ENCODE results near the gene HNRNPDL. TPM values are rescaled to one million over a fixed set of nuclear protein-coding genes. Genes with fewer than 3 reads are reported as not detected.

Gene HNRNPDL
- total and polyA plus RNA-seq, 2 of the 13 experiments (the other 11 are each of a cell fraction or from before 2014, with no cell fraction given) = 167 to 414 TPM

GRCh38 chr4:82447886-82448285 lies 17.6 kb upstream of the HNRNPDL start (continued):
- TF ChIP-seq ZNF652 (CRISPR knock-in tag; IDR thresholded peaks at IDR 0.05; ENCODE audit: borderline replicate concordance, low read depth) (no peak), ZNF34 (CRISPR knock-in tag; IDR thresholded peaks at IDR 0.05; ENCODE audit: borderline replicate concordance) (no peak), ZBTB49 (CRISPR knock-in tag; IDR thresholded peaks at IDR 0.05; ENCODE audit: borderline replicate concordance) (no peak), ZNF253 (CRISPR knock-in tag; IDR thresholded peaks at IDR 0.05; ENCODE audit: borderline replicate concordance) (no peak), AGO2 (optimal IDR thresholded peaks at IDR 0.05; ENCODE audit: low read depth, low read length) (no peak), MLLT10 (CRISPR knock-in tag; IDR thresholded peaks at IDR 0.05) (no peak), ZNF616 (CRISPR knock-in tag; IDR thresholded peaks at IDR 0.05; ENCODE audit: low read depth) (no peak), BRF2 (CRISPR knock-in tag; IDR thresholded peaks at IDR 0.05) (no peak), PCBP1 (IDR thresholded peaks at IDR 0.05; ENCODE audit: borderline replicate concordance, low read depth, low read length) (no peak), ZNF646 (CRISPR knock-in tag; IDR thresholded peaks at IDR 0.05) (no peak), E2F5 (CRISPR knock-in tag; conservative IDR thresholded peaks at IDR 0.05) (no peak)
